Suprapubic skin (tissue), 4 donors: Measurements from ENCODE around the gene CBY1.

Source experiments
- POLR2A ChIP-seq, 2 donors: fragments of 450-650 bp; IDR thresholded peaks; one replicate each; pipeline ENCODE4 v1.6.1; 2017; ENCODE audit warnings: antibody characterized with exemption in 2 of 2, mild to moderate bottlenecking in 2 of 2, moderate library complexity in 2 of 2
- POLR2AphosphoS5 ChIP-seq, 3 donors: sonication (generic); formaldehyde crosslinking; IDR thresholded peaks; one replicate each; pipeline ENCODE4 v1.6.1; 2017; ENCODE audit warnings: antibody characterized with exemption in 3 of 3
- TF ChIP-seq, protein P1 (sequence below), 2 donors: fragments of 200-600 bp in 1 of 2; fragments of 450-650 bp in 1 of 2; sonication (generic) in 1 of 2; IDR thresholded peaks; one replicate each; pipeline ENCODE4 v1.5.1; 2016 to 2019; ENCODE audit warnings: antibody characterized with exemption in 2 of 2, mild to moderate bottlenecking in 1 of 2, moderate library complexity in 1 of 2

DNA sequence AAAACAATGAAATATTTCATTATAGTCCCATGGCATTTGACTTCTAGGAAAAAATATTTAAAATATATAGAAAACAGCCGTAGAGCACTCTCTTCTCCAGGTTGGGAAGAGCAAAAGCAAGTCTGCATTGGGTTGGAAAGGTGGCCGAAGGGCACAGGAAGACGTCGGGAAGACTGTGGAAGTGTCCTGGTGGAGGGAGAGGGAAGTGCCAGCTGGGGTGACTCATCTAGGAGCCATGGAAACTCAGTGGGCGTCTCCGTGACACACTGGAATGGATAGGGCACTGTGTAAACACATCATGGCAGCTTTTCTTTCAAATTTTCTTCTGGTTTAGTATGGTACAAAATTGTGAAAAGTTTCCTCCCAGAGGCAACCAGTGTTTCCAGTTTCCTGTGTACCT, 62.0 kb downstream of the CBY1 start:
- TF ChIP-seq POLR2AphosphoS5 (IDR thresholded peaks at IDR 0.05) = no peak
- TF ChIP-seq, protein P1, sequence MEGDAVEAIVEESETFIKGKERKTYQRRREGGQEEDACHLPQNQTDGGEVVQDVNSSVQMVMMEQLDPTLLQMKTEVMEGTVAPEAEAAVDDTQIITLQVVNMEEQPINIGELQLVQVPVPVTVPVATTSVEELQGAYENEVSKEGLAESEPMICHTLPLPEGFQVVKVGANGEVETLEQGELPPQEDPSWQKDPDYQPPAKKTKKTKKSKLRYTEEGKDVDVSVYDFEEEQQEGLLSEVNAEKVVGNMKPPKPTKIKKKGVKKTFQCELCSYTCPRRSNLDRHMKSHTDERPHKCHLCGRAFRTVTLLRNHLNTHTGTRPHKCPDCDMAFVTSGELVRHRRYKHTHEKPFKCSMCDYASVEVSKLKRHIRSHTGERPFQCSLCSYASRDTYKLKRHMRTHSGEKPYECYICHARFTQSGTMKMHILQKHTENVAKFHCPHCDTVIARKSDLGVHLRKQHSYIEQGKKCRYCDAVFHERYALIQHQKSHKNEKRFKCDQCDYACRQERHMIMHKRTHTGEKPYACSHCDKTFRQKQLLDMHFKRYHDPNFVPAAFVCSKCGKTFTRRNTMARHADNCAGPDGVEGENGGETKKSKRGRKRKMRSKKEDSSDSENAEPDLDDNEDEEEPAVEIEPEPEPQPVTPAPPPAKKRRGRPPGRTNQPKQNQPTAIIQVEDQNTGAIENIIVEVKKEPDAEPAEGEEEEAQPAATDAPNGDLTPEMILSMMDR (IDR thresholded peaks at IDR 0.05) = peak; percentile 86 to 87
- TF ChIP-seq POLR2A (IDR thresholded peaks at IDR 0.05) = no peak
